Testis (tissue), 3 donors: ENCODE data around the gene IL20RB. TPM values are rescaled to one million over a fixed set of nuclear protein-coding genes. Genes with fewer than 3 reads are reported as not detected.
"Not testable (repeated sequence)": the region's sequence is repeated elsewhere in the genome, so short reads cannot be mapped to it uniquely, and the experiment has no call there.

ENCODE experiments used
- DNase-seq: peaks from one replicate; pipeline ENCODE4 v3.0.0-alpha.2; 2019
- H3K27ac ChIP-seq, 2 donors: fragments of 200-600 bp; sonication (generic); one replicate each; pipeline ENCODE4 v1.5.1; 2019
- H3K27me3 ChIP-seq: fragments of 200-600 bp; sonication (generic); one replicate; pipeline ENCODE4 v1.5.1; 2019
- H3K36me3 ChIP-seq: fragments of 200-600 bp; sonication (generic); one replicate; pipeline ENCODE4 v1.5.1; 2017; ENCODE audit warnings: low read depth; ENCODE audit errors: missing control alignments
- H3K4me1 ChIP-seq: fragments of 200-600 bp; sonication (generic); one replicate; pipeline ENCODE4 v1.5.1; 2019
- H3K4me3 ChIP-seq, 2 donors: fragments of 200-600 bp; sonication (generic); one replicate each; pipeline ENCODE4 v1.5.1; 2017 to 2019
- H3K9me3 ChIP-seq: fragments of 200-600 bp; sonication (generic); one replicate; pipeline ENCODE4 v1.5.1; 2017
- POLR2A ChIP-seq: fragments of 450-650 bp; IDR thresholded peaks from one replicate; pipeline ENCODE4 v1.6.1; 2017; ENCODE audit warnings: antibody characterized with exemption, mild to moderate bottlenecking, moderate library complexity
- WGBS, 2 donors: methylation state at CpG; one replicate each; pipeline ENCODE4 v1.1.5; 2018; 5-methylcytosine and 5-hydroxymethylcytosine counted together
- intact Hi-C: fragments of 100-400 bp; cut with DNase I; formaldehyde crosslinking; loops from one replicate; pipeline ENCODE4 v1.15.1; 2023; ENCODE audit warnings: low total_unique reads
- polyA plus RNA-seq: library from polyadenylated mRNA; stranded (reverse); fragments of 350-450 nt; fragmentation: Illumina TruSeq; extraction: RNeasy Lipid Tissue Mini Kit (QIAGEN cat#74804); gene quantifications from one replicate; pipeline ENCODE4 v1.2.3, GENCODE V29; 2014; ENCODE audit warnings: low read depth, low replicate concordance; ENCODE audit not compliant: insufficient read depth
- total RNA-seq, 2 donors: library from RNA; depleted of rRNA; stranded (reverse); fragments of >200 nt; gene quantifications; one replicate each; pipeline ENCODE4 v1.2.3, GENCODE V29; 2016
- TF ChIP-seq, protein P1 (sequence below), 3 experiments: fragments of 450-650 bp in 2 of 3; fragments of 200-600 bp in 1 of 3; sonication (generic) in 1 of 3; IDR thresholded peaks; one replicate each; pipeline ENCODE4 v1.5.1; 2016 to 2019; ENCODE audit warnings: antibody characterized with exemption in 3 of 3, mild to moderate bottlenecking in 2 of 3, moderate library complexity in 1 of 3

The IL20RB gene
- total and polyA plus RNA-seq, 3 donors from 2014 or later = 2.0 to 12.5 (median 3.5) TPM

DNA sequence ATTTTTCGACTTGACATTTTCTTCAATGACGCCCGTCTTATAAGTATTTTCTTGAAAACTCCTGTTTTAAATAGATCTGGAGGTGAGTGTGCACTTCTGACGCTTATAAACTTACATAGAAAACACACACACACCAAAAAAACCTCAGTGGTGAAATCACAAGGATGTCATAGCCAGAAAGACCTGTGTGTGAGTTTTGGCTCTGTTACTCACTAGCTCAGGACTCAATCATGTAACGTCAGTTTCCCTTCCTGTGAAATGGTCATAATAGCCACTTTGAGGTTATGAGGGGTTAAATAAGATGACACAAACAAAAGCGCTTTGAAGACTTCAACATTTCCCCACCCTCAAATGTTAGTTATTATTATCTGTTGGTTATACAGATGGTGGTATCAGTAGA is 1.8 kb downstream of the IL20RB start:
- no peak for DNase-seq
- Histone ChIP-seq H3K9me3 (no peaks in the 10 kb centered on the region), H3K4me3 (no peak overlapping the region), H3K27me3 (no peaks in the 10 kb centered on the region), H3K36me3 (no peaks in the 10 kb centered on the region), H3K4me1 (no peaks in the 10 kb centered on the region), H3K27ac (no peak overlapping the region)
- 94 to 95% methylated on average over 6 of the region's 6 CpGs for WGBS, 2 donors
- TF ChIP-seq POLR2A = no peak
- TF ChIP-seq, protein P1, sequence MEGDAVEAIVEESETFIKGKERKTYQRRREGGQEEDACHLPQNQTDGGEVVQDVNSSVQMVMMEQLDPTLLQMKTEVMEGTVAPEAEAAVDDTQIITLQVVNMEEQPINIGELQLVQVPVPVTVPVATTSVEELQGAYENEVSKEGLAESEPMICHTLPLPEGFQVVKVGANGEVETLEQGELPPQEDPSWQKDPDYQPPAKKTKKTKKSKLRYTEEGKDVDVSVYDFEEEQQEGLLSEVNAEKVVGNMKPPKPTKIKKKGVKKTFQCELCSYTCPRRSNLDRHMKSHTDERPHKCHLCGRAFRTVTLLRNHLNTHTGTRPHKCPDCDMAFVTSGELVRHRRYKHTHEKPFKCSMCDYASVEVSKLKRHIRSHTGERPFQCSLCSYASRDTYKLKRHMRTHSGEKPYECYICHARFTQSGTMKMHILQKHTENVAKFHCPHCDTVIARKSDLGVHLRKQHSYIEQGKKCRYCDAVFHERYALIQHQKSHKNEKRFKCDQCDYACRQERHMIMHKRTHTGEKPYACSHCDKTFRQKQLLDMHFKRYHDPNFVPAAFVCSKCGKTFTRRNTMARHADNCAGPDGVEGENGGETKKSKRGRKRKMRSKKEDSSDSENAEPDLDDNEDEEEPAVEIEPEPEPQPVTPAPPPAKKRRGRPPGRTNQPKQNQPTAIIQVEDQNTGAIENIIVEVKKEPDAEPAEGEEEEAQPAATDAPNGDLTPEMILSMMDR (IDR thresholded peaks at IDR 0.05) = no peak
- intact Hi-C loops = no loop called here

DNA sequence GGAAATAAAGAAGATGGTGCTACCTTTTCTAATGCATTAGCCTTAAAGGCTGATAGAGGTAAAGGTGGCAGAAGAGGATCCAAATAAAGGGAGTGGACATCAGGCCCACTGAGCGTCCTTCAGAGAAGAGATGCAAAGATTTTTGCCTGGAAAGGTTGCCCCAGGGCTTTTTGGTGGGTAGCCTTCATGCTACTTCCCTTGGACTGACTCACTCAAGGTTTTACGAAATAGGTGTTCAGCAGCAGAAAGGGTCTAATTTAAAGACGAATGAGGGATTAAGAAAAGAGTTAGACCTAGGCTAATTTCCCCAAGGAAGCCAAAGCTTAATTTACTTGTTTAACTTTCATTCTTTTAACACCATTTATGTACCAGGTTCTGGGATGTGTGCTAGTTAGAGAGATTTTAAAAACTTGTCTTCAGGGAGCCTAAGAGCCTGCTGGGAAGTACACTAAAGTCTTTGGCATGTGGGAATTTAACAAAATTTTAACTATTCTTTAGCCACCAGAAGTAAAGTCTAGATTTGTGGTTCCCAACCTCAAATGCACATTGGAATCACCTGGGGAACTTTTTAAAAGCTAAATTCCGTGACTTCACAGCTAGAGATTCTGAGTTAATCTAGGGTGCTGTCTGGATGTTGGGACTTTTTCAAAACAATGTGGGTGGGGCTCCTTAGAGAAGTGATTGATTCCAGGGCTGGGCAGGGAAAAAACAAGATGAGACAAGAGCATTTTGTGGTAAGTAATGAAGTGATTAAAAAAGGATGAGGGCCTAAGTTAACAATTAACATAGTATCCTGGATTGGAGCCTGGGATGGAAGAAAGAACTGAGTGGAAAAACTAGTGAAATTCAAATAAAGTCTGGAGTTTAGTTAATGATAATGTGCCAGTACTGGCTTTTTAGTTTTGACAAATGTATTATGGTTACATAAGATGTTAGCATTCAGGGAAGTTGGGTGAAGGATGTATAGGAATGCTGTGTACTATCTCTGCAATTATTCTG is 3.4 kb downstream of the IL20RB start:
- no peaks in the 10 kb centered on the region for H3K36me3 ChIP-seq
- DNase-seq = no peak
- WGBS, 2 donors = 79 to 92% methylated on average over 4 of the region's 4 CpGs
- H3K4me1 ChIP-seq = no peaks in the 10 kb centered on the region
- TF ChIP-seq, protein P1 (IDR thresholded peaks at IDR 0.05) = no peak
- no peak for TF ChIP-seq POLR2A
- intact Hi-C loops = no loop called here
- no peak overlapping the region for H3K27ac ChIP-seq
- H3K4me3 ChIP-seq = no peak overlapping the region
- no peaks in the 10 kb centered on the region for H3K27me3 ChIP-seq
- H3K9me3 ChIP-seq = no peaks in the 10 kb centered on the region

DNA sequence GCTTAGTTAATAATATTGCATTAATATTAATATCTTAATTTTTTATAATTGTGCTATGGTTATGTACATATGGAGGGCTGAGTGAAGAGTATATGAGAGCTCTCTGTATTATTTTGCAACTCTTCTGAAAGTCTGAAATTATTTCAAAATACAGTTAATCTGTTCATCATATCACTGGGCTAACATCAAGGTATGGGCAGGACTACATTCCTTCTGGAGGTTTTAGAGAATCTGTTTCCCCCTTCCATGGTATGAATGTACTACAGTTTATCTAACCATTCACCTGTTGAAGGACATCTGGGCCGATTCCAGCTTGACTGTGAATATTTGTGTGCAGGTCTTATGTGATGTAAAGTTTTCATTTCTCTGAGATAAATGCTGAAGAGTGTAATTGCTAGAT is 5.1 kb downstream of the IL20RB start:
- no peaks in the 10 kb centered on the region for H3K36me3 ChIP-seq
- 75 to 84% methylated on average over 1 of the region's 1 CpG for WGBS, 2 donors
- no peak overlapping the region for H3K4me3 ChIP-seq
- TF ChIP-seq, protein P1 (IDR thresholded peaks at IDR 0.05) = no peak
- intact Hi-C loops = no loop called here
- H3K27me3 ChIP-seq = no peaks in the 10 kb centered on the region
- H3K4me1 ChIP-seq = no peaks in the 10 kb centered on the region
- no peaks in the 10 kb centered on the region for H3K9me3 ChIP-seq
- no peak overlapping the region for H3K27ac ChIP-seq
- no peak for DNase-seq

DNA sequence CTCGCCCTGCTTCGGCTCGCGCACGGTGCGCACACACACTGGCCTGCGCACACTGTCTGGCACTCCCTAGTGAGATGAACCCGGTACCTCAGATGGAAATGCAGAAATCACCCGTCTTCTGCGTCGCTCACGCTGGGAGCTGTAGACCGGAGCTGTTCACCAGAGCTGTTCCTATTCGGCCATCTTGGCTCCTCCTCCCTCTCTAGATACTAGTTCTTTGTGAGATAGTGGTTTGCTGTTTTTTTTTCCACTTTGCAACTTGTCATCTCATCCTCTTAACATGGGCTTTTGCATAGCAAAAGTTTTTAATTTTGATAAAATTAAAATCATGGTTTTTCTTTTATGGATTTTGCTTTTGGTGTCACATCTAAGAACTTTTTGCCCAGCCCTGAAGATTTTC is 11.8 kb downstream of the IL20RB start:
- H3K27me3 ChIP-seq, intact Hi-C loops, DNase-seq, H3K9me3 ChIP-seq, H3K4me3 ChIP-seq, H3K4me1 ChIP-seq, H3K36me3 ChIP-seq, H3K27ac ChIP-seq: not testable (repeated sequence)
- WGBS, 2 donors = 84 to 86% methylated on average over 6 to 7 of the region's 14 CpGs

DNA sequence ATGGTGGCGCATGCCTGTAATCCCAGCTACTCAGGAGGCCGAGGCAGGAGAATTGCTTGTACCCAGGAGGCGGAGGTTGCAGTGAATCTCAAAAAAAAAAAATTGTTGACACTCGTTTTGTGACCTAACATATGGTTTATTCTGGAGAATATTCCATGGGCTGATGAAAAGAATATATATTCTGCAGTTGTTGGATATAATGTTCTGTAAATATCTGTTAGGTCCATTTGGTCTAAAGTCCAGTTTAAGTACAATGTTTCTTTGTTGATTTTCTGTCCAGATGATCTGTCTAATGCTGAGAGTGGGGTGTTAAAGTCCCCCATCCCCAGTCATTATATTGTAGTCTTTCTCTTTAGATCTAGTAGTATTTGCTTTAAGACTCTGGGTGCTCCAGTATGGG is 15.6 kb downstream of the IL20RB start:
- intact Hi-C loops = no loop called here
- WGBS, 2 donors = 92% methylated on average over 4 of the region's 4 CpGs
- no peak for DNase-seq
- Histone ChIP-seq H3K27ac (no peak overlapping the region), H3K36me3 (no peaks in the 10 kb centered on the region), H3K9me3 (no peaks in the 10 kb centered on the region), H3K4me1 (no peaks in the 10 kb centered on the region), H3K4me3 (no peak overlapping the region), H3K27me3 (no peaks in the 10 kb centered on the region)
- TF ChIP-seq, protein P1 (IDR thresholded peaks at IDR 0.05) = no peak
- no peak for TF ChIP-seq POLR2A
